Thoracic aorta (tissue), 2 donors: ENCODE measurements around the gene KLHL28. TPM values are rescaled to one million over a fixed set of nuclear protein-coding genes. Genes with fewer than 3 reads are reported as not detected.

ENCODE experiments used
- ATAC-seq: fragments of 150-250 bp; one replicate; pipeline ENCODE4 v1.8.0; 2017; ENCODE audit warnings: low read depth; ENCODE audit not compliant: insufficient number of reproducible peaks, low FRiP score
- DNase-seq: peaks from one replicate; pipeline ENCODE4 v3.0.0-alpha.2; 2020; ENCODE audit warnings: low spot score
- H3K27ac ChIP-seq, 2 donors: fragments of 200-600 bp; sonication (generic); 1 replicate in 1 of 2; 2 replicates in 1 of 2; pipeline ENCODE4 v1.5.1; 2016; ENCODE audit warnings: mild to moderate bottlenecking in 2 of 2, moderate library complexity in 2 of 2
- H3K27me3 ChIP-seq: fragments of 200-600 bp; sonication (generic); replicated peaks from 2 replicates; pipeline ENCODE4 v1.6.0; 2016; ENCODE audit warnings: mild to moderate bottlenecking; ENCODE audit not compliant: insufficient read depth
- H3K36me3 ChIP-seq: fragments of 200-600 bp; sonication (generic); one replicate; pipeline ENCODE4 v1.5.1; 2016
- H3K4me1 ChIP-seq, 2 donors: fragments of 200-600 bp; sonication (generic); 1 replicate in 1 of 2; 2 replicates in 1 of 2; pipeline versions ENCODE4 v1.5.1 to v1.6.0; 2016; ENCODE audit warnings: low read depth in 2 of 2, mild to moderate bottlenecking in 1 of 2; ENCODE audit not compliant: control insufficient read depth in 1 of 2
- H3K4me3 ChIP-seq: fragments of 200-600 bp; sonication (generic); 2 replicates; pipeline ENCODE4 v1.5.1; 2016; ENCODE audit warnings: mild to moderate bottlenecking
- H3K9me3 ChIP-seq: fragments of 200-600 bp; sonication (generic); 2 replicates; pipeline ENCODE4 v1.5.1; 2016
- total RNA-seq, 2 donors: library from RNA; depleted of rRNA; stranded (reverse); fragments of >200 nt; gene quantifications; one replicate each; pipeline versions ENCODE4 v1.1.0 to v1.2.3, GENCODE V29; 2016
- TF ChIP-seq, protein P1 (sequence below): fragments of 200-600 bp; sonication (generic); IDR thresholded peaks from one replicate; pipeline ENCODE4 v1.5.1; 2019; ENCODE audit warnings: antibody characterized with exemption

Gene KLHL28
- total RNA-seq, 2 donors from 2014 or later = 9.6 to 11.0 TPM

GRCh38 chr14:44898551-44898950 is 63.2 kb downstream of the KLHL28 start:
- Histone ChIP-seq H3K27me3 (no peaks in the 10 kb centered on the region), H3K4me3 (peak overlapping the region; percentile 84), H3K36me3 (peaks cover 4% of the 10 kb centered on the region), H3K4me1 (peaks cover 4 to 37% of the 10 kb centered on the region in 2 donors), H3K9me3 (no peaks in the 10 kb centered on the region), H3K27ac (peak overlapping the region in 1 of 2 donors; percentile 97)
- DNase-seq = no peak
- TF ChIP-seq, protein P1, sequence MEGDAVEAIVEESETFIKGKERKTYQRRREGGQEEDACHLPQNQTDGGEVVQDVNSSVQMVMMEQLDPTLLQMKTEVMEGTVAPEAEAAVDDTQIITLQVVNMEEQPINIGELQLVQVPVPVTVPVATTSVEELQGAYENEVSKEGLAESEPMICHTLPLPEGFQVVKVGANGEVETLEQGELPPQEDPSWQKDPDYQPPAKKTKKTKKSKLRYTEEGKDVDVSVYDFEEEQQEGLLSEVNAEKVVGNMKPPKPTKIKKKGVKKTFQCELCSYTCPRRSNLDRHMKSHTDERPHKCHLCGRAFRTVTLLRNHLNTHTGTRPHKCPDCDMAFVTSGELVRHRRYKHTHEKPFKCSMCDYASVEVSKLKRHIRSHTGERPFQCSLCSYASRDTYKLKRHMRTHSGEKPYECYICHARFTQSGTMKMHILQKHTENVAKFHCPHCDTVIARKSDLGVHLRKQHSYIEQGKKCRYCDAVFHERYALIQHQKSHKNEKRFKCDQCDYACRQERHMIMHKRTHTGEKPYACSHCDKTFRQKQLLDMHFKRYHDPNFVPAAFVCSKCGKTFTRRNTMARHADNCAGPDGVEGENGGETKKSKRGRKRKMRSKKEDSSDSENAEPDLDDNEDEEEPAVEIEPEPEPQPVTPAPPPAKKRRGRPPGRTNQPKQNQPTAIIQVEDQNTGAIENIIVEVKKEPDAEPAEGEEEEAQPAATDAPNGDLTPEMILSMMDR = no peak
- ATAC-seq = no peak

DNA sequence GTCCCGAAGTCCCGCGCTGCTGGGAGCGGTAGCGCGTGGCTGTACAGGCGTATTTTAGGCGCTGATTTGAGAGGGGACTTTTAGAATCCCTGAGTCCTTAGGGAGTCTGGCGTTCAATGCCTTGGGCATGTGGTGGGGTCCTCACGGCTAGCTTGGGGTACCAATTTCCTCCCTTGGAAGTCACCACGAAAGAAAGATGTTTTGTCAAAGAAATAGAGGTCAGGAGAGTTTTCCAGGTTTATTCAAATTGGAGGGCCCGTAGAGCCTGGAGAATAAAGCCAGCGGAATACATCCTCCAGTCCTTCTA is 63.9 kb downstream of the KLHL28 start:
- no peak for DNase-seq

GRCh38 chr14:44897041-44897844 is 64.5 kb downstream of the KLHL28 start:
- DNase-seq = peak; percentile 98
- no peaks in the 10 kb centered on the region for H3K27me3 ChIP-seq
- TF ChIP-seq, protein P1 = no peak
- H3K4me3 ChIP-seq = peak overlapping the region; percentile 84
- H3K36me3 ChIP-seq = peaks cover 4% of the 10 kb centered on the region
- peak overlapping the region; percentile 97 to 99 for H3K27ac ChIP-seq
- ATAC-seq = peak; percentile 99
- H3K9me3 ChIP-seq = no peaks in the 10 kb centered on the region
- H3K4me1 ChIP-seq = peaks cover 4 to 36% of the 10 kb centered on the region in 2 donors

More for the DNA sequence above, 63.9 kb downstream of the KLHL28 start:
- peak overlapping the region; percentile 84 for H3K4me3 ChIP-seq
- peak overlapping the region; percentile 97 to 99 for H3K27ac ChIP-seq
- ATAC-seq = peak; percentile 24
- H3K27me3 ChIP-seq = no peaks in the 10 kb centered on the region
- peaks cover 4 to 37% of the 10 kb centered on the region in 2 donors for H3K4me1 ChIP-seq
- H3K36me3 ChIP-seq = peaks cover 4% of the 10 kb centered on the region
- H3K9me3 ChIP-seq = no peaks in the 10 kb centered on the region
- TF ChIP-seq, protein P1 = no peak

GRCh38 chr14:44896275-44897040 is 65.3 kb downstream of the KLHL28 start:
- TF ChIP-seq, protein P1 = no peak
- Histone ChIP-seq H3K36me3 (peaks cover 4% of the 10 kb centered on the region), H3K27me3 (no peaks in the 10 kb centered on the region), H3K4me3 (peak overlapping the region; percentile 84), H3K9me3 (no peaks in the 10 kb centered on the region), H3K4me1 (peaks cover 4 to 28% of the 10 kb centered on the region in 2 donors), H3K27ac (peak overlapping the region; percentile 82 to 97)
- no peak for ATAC-seq
- no peak for DNase-seq

GRCh38 chr14:44895716-44896115 is 66.0 kb downstream of the KLHL28 start:
- no peak for DNase-seq
- Histone ChIP-seq H3K4me3 (no peak overlapping the region), H3K9me3 (no peaks in the 10 kb centered on the region), H3K36me3 (peaks cover under 1% of the 10 kb centered on the region), H3K4me1 (peaks cover 4 to 21% of the 10 kb centered on the region in 2 donors), H3K27me3 (no peaks in the 10 kb centered on the region), H3K27ac (peak overlapping the region; percentile 82 to 97)
- ATAC-seq = no peak
- TF ChIP-seq, protein P1 = no peak
